ENCODE measurements around the gene KDM4B. TPM values are rescaled to one million over a fixed set of nuclear protein-coding genes. Genes with fewer than 3 reads are reported as not detected.

The KDM4B gene
- total RNA-seq, 1 donor from 2014 or later: 39.0 TPM

DNA sequence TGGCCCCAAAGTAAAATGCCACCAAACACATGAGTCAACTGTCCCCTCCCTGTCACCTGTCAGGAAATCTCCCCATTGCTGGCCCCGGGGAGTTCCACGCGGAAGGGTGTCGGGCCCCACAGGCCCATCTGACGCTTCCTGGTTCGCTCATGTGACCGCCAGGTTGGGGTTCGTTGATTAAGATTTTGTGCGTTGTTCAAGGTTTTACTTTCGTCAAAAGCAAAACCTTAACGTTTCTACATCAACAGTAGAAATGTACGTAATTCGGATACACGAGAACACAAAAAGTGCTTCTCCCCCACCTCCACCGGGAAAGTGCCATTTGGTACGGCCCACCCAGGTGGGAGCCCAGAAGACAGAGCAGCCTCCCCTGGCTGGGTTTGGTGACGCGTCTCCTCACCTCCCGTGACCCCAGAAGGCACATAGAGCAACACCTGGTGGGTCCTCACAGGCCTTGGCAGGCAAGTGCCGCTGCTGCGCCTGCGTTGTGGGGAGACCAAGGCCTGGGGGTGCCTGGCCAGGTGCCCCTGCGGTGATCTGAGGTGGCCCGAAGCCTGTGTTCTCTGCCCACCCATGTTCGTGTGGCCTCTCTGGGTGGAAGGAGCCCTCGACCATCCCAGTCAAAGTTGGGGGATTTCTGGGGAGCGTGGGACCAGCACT lies 161.6 kb downstream of the KDM4B start:
- peaks cover 7% of the 10 kb centered on the region for H3K4me1 ChIP-seq
- ATAC-seq: no peak
- TF ChIP-seq, protein P1, sequence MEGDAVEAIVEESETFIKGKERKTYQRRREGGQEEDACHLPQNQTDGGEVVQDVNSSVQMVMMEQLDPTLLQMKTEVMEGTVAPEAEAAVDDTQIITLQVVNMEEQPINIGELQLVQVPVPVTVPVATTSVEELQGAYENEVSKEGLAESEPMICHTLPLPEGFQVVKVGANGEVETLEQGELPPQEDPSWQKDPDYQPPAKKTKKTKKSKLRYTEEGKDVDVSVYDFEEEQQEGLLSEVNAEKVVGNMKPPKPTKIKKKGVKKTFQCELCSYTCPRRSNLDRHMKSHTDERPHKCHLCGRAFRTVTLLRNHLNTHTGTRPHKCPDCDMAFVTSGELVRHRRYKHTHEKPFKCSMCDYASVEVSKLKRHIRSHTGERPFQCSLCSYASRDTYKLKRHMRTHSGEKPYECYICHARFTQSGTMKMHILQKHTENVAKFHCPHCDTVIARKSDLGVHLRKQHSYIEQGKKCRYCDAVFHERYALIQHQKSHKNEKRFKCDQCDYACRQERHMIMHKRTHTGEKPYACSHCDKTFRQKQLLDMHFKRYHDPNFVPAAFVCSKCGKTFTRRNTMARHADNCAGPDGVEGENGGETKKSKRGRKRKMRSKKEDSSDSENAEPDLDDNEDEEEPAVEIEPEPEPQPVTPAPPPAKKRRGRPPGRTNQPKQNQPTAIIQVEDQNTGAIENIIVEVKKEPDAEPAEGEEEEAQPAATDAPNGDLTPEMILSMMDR (IDR thresholded peaks at IDR 0.05): no peak

DNA sequence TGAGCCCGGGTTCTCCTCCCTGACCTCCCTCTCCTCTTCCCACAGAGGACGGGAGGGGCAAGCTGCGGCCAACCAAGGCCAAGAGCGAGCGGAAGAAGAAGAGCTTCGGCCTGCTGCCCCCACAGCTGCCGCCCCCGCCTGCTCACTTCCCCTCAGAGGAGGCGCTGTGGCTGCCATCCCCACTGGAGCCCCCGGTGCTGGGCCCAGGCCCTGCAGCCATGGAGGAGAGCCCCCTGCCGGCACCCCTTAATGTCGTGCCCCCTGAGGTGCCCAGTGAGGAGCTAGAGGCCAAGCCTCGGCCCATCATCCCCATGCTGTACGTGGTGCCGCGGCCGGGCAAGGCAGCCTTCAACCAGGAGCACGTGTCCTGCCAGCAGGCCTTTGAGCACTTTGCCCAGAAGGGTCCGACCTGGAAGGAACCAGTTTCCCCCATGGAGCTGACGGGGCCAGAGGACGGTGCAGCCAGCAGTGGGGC lies 162.2 kb downstream of the KDM4B start:
- H3K4me3 ChIP-seq: no peak overlapping the region
- intact Hi-C loops (cut with DNase I): no loop called here
- no peaks in the 10 kb centered on the region for H3K9me3 ChIP-seq
- no peak overlapping the region for H3K27ac ChIP-seq
- DNase-seq (no peak), ATAC-seq (no peak)
- no peaks in the 10 kb centered on the region for H3K27me3 ChIP-seq
- peaks cover 7% of the 10 kb centered on the region for H3K4me1 ChIP-seq
- TF ChIP-seq, protein P1 (IDR thresholded peaks at IDR 0.05): no peak
- H3K36me3 ChIP-seq: peaks cover 34% of the 10 kb centered on the region

More for the DNA sequence above, 161.6 kb downstream of the KDM4B start:
- Histone ChIP-seq H3K27me3 (no peaks in the 10 kb centered on the region), H3K27ac (no peak overlapping the region), H3K36me3 (peaks cover 28% of the 10 kb centered on the region), H3K9me3 (no peaks in the 10 kb centered on the region), H3K4me3 (no peak overlapping the region)
- intact Hi-C loops (cut with DNase I): no loop called here
- DNase-seq: no peak

DNA sequence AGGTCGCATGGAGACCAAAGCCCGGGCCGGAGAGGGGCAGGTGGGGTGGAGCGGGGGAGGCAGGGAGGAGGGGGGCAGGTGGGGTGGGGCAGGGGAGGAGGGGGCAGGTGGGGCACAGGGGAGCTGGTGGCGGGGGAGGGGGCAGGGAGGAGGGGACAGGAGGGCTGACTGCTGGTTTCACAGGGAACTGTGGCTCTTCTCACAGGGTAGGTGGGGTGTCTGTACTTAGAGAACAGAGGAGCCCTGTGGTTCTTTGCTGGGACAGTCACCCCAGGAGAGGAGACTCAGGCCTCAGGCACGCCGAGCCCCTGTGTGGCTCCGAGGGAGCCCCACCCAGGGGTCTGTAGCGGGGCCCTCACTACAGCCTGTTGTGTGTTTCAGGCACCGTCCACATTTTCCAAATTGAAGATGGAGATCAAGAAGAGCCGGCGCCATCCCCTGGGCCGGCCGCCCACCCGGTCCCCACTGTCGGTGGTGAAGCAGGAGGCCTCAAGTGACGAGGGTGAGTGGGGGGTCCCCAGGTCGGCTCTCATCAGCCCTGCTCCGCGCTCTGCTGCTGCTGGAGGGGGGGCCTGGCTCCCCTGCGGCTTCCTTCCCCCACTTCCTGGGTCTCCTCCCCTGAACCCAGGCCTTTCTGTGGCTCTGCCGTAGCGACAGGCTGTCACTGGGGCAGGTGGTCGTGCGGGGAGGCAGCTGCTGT lies 162.7 kb downstream of the KDM4B start:
- H3K27me3 ChIP-seq: no peaks in the 10 kb centered on the region
- TF ChIP-seq, protein P1 (IDR thresholded peaks at IDR 0.05): no peak
- no peak overlapping the region for H3K27ac ChIP-seq
- no peak overlapping the region for H3K4me3 ChIP-seq
- intact Hi-C loops (cut with DNase I): no loop called here
- ATAC-seq (no peak), DNase-seq (no peak)
- no peaks in the 10 kb centered on the region for H3K9me3 ChIP-seq
- H3K36me3 ChIP-seq: peaks cover 38% of the 10 kb centered on the region
- peaks cover 7% of the 10 kb centered on the region for H3K4me1 ChIP-seq

DNA sequence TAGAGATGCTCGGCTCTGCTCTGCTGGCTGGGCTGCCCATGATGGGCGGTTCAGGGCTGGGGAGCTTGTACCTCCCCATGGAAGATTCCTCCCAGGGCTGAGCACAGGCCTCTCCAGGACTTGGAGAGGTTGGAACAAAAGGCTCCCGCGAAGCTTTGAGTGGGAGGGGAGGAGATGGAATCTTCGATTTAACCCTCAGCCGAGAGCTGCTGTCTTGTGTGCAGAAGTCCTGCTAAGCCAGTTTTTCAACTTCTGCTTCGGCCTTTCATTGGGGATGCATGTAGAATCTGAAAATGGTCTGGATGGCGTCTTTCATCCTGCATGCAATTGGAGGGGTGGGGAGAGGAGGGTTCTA lies 163.3 kb downstream of the KDM4B start:
- H3K36me3 ChIP-seq: peaks cover 43% of the 10 kb centered on the region
- no peaks in the 10 kb centered on the region for H3K27me3 ChIP-seq
- no peak overlapping the region for H3K27ac ChIP-seq
- DNase-seq (no peak), ATAC-seq (no peak)
- TF ChIP-seq, protein P1 (IDR thresholded peaks at IDR 0.05): no peak
- peaks cover 7% of the 10 kb centered on the region for H3K4me1 ChIP-seq
- H3K4me3 ChIP-seq: no peak overlapping the region
- intact Hi-C loops (cut with DNase I): no loop called here
- no peaks in the 10 kb centered on the region for H3K9me3 ChIP-seq

DNA sequence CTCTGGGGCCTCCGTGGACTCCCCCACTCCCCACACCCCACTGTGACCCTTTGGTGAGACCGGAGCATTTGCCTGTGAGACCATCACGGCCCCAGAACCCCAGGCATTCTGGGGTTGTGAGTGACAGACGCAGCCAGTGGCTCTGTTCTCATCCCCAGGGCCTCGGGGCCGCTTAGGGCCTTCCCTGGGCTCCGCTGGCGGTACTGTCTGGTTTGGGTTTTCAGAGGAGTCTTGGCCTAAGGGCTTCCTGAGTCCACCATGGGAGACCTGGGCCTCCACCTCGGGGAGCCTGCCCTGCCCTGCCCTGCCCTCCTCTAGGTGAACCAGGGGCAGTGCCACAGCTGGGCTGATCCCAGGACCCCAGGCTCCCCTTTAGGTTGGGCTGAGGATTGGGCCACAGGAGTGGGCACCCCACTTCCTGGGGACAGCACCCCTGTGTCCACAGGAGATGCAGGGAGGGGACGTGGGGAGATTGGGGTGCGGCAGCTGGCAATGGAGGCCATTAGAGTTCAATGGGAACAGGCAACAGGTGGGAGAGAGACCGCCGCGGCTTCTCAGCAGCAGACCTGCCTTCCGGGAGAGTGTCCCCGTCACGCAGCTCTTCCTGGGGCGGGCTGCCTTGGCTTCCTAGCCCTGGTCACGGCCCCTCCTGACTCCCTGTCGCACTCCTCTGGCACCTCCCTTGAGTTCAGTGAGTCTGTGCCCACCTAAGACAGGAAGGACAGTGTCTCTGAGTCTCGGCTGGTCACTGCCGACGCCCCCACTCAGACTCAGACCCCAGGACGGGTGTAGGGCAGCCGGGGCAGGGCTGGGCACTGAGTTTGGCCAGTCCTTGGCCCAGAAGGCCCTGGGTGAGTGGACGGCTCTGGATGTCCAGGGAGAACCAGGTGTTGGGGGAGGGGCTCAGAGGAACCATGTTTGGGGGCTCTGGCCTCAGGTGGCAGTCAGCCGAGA lies 164.1 kb downstream of the KDM4B start:
- Histone ChIP-seq H3K27ac (no peak overlapping the region), H3K27me3 (no peaks in the 10 kb centered on the region), H3K9me3 (no peaks in the 10 kb centered on the region), H3K36me3 (peaks cover 51% of the 10 kb centered on the region), H3K4me1 (peaks cover 4% of the 10 kb centered on the region), H3K4me3 (no peak overlapping the region)
- intact Hi-C loops (cut with DNase I): no loop called here
- no peak for ATAC-seq
- TF ChIP-seq, protein P1 (IDR thresholded peaks at IDR 0.05): no peak
- no peak for DNase-seq

Measured in upper lobe of right lung (tissue), 1 donor.